Epithelial cell of proximal tubule (primary cell): ENCODE results near the gene URM1. TPM values are rescaled to one million over a fixed set of nuclear protein-coding genes. Genes with fewer than 3 reads are reported as not detected.

Source experiments
- DNase-seq: peaks from one replicate; pipeline ENCODE4 v3.0.0-alpha.2; 2011; ENCODE audit warnings: low read depth
- H3K4me3 ChIP-seq: 2 replicates; pipeline ENCODE4 v1.5.1; 2011; ENCODE audit warnings: low read depth, mild to moderate bottlenecking, low read length
- total RNA-seq: library from RNA; depleted of rRNA; stranded (reverse); fragments of >200 nt; gene quantifications from 2 replicates; pipeline ENCODE4 v1.2.3, GENCODE V29; 2015
- TF ChIP-seq, protein P1 (sequence below): conservative IDR thresholded peaks from 2 replicates; pipeline ENCODE4 v1.5.1; 2012; ENCODE audit warnings: low read depth, mild to moderate bottlenecking, low read length

URM1 gene
- total RNA-seq, 1 donor from 2014 or later: 39.4 TPM

DNA sequence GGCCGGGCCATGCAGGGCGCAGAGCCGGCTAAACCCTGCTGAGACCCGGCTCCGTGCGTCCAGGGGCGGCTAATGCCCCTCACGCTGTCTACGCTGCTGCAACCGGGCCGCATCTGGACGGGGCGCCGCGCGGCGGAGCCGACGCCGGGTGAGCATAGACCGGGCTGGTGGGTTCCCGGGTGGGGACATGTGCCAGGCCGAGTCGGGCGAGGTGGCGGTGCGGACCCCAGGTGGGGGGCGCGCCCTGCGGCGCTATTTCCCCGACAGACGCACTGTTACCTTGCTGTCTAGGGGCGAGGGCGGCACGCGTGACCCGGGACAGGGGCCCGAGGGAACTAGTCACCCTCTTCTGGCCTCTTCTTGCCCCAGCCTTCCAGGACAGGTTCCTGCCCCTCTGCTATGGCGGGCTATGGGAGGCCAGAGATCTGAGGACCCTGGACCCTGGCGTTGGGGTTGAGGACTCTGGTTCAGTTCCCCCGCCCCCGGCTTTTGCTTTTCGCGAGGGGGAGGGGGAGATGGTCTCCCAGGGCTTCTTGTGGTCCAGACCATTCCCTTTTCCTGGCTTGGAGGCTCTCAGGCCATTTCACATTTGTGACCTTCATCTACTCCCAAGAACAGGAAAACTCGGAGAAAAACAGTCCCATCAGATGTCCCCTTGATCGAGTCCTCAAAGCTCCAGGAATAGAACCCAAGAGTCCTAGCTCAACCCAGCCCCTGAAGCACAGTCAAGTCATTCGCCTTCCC is 30.3 kb upstream of the URM1 start:
- TF ChIP-seq, protein P1, sequence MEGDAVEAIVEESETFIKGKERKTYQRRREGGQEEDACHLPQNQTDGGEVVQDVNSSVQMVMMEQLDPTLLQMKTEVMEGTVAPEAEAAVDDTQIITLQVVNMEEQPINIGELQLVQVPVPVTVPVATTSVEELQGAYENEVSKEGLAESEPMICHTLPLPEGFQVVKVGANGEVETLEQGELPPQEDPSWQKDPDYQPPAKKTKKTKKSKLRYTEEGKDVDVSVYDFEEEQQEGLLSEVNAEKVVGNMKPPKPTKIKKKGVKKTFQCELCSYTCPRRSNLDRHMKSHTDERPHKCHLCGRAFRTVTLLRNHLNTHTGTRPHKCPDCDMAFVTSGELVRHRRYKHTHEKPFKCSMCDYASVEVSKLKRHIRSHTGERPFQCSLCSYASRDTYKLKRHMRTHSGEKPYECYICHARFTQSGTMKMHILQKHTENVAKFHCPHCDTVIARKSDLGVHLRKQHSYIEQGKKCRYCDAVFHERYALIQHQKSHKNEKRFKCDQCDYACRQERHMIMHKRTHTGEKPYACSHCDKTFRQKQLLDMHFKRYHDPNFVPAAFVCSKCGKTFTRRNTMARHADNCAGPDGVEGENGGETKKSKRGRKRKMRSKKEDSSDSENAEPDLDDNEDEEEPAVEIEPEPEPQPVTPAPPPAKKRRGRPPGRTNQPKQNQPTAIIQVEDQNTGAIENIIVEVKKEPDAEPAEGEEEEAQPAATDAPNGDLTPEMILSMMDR: no peak
- DNase-seq: no peak
- H3K4me3 ChIP-seq: peak overlapping the region; percentile 72

DNA sequence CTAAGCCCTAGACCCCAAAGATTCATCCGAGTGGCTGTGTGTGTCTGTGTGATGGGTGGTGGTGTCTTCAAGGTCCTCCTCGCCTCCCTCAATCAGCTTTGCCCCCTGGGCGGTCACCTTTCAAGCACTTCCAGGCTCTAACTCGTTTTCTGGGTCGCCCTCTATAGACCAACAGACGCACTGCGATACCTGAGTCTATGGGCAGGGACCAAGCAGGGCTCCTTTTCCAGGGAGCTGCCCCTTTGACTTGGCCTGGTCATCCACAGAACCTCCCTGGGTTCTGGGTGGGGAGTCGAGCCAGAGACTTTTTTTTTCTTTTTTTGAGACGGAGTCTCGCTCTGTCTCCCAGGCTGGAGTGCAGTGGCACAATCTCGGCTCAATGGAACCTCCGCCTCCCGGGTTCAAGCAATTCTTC is 29.7 kb upstream of the URM1 start:
- DNase-seq: peak; percentile 33
- TF ChIP-seq, protein P1: peak; percentile 70
- peak overlapping the region; percentile 72 for H3K4me3 ChIP-seq

DNA sequence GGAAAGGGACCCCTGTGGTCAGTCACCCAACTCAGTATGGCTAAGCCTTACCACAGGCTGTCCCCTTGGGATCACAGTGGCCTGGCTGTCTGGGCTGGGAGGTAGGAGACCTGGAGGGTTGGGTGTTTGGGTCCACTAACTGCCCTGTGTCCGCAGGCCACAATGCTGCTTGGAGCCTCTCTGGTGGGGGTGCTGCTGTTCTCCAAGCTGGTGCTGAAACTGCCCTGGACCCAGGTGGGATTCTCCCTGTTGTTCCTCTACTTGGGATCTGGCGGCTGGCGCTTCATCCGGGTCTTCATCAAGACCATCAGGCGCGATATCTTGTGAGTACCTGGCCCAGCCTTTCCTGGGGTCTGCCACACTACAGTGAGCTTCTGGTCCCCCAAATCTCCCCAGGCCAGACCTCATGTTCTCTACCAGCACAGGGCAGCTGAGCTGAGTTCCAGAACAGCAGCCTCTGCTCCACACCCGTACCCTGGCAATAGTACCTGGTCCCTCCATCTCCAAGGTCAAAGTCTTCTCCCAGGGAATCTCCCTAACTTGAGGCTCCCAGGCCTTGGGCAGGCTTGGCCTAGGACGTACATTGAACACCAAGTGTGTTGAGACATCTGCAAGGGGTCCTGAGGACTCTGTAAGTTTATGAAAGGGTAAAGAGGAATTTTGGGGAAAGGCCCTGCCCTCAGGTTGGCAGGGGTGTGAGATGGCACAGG is 28.0 kb upstream of the URM1 start:
- DNase-seq: no peak
- TF ChIP-seq, protein P1: no peak
- H3K4me3 ChIP-seq: no peak overlapping the region

DNA sequence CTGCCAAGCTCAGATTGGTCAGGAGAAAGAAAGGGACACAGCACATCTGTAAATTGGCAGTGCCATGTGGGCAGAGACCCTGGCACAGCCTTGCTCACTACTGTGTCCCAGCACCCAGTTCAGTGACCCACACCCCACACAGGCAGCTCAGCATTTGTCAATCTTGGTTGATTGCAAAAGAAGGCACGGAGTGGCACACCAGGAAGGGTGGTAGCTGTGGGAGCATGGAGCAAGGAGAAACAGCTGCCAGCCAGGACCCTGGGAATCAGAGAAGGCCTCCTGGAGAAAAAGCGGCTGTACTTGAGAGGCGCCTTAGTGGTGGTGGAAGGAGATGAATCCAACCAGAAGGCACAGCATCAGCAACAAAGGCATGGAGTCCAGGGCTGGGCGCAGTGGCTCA is 27.3 kb upstream of the URM1 start:
- DNase-seq: no peak
- no peak overlapping the region for H3K4me3 ChIP-seq
- TF ChIP-seq, protein P1: no peak

DNA sequence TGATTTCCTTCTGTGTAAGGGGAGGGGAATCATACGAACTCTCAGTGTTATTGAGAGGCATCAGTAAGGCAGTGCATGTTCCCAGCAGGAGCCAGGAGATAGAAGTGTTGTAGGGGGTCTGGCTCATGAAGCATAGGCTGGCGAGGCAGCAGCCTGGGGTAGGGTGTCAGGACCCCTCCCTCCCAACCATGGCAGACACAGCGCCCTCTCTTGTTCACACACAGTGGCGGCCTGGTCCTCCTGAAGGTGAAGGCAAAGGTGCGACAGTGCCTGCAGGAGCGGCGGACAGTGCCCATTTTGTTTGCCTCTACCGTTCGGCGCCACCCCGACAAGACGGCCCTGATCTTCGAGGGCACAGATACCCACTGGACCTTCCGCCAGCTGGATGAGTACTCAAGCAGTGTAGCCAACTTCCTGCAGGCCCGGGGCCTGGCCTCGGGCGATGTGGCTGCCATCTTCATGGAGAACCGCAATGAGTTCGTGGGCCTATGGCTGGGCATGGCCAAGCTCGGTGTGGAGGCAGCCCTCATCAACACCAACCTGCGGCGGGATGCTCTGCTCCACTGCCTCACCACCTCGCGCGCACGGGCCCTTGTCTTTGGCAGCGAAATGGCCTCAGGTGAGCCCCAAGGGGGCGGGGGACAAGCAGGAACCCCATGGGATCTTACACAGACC is 26.1 kb upstream of the URM1 start:
- H3K4me3 ChIP-seq: no peak overlapping the region
- DNase-seq: no peak
- TF ChIP-seq, protein P1: no peak

DNA sequence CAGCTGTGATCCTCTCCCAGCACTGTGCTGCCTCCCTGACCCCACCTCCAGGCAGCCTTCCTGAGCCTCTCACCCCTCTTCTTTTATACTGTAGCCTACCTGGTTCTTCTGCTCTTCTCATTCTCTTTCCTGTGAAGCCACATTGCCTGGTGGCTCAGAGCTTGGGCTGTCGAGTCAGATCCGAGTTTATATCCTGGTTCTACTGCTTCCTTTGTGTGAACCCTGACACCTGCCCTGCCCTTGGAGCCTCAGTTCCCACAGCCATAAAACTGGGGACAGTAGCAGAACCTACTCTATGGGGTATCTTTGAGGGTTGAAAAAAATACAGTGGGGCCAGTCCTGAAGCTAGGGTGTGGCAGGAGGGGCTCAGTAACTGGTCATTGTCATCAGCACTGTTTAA is 22.0 kb upstream of the URM1 start:
- no peak for DNase-seq
- H3K4me3 ChIP-seq: no peak overlapping the region
- TF ChIP-seq, protein P1: no peak
